GM21447 (cell line): ENCODE data around the gene HIGD2B.
A peak's percentile ranks its signal among the peaks of the same experiment; 100 is the strongest.
"Not testable (repeated sequence)": the region's sequence is repeated elsewhere in the genome, so short reads cannot be mapped to it uniquely, and the experiment has no call there.

Experiments
- ATAC-seq: cut with Tn5 transposase; IDR thresholded peaks from one replicate; pipeline ENCODE4 v1.9.1; 2021; ENCODE audit not compliant: unreplicated experiment

HIGD2B gene

DNA sequence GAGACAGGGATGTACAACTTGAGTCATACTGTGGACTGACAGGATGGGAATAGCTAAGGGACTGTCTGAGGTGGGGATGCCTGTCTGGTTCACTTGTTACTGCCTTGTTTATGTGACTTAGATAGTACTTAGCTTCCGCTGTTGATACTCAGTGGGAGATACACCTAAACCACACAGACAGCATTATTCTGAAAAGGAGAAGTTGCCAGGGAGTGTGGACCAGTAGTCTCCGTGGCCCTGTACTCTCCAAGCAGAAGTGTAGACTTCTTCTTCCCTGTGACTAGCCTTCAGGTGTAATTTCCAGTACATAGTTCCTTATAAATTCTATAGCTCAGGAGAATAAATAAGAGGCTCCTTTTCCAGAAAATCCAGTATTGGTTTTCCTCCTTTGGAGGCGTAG is 5.1 kb downstream of the HIGD2B start:
- ATAC-seq = no peak

DNA sequence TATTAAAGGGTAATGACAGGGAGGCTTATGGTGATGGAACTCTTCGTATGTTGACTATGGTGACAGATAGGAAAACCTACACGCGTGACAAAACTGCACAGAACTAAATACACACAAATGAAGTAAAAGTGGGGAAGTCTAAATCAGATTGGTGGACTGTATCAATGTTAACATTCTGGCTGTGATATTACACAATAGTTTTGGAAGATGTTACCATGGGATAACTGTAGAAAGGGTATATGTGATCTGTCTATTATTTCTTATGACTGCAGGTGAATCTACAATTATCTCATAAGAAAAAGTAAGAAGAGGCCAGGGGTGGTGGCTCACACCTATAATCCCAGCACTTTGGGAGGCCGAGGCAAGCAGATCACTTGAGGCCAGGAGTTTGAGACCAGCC is 9.1 kb downstream of the HIGD2B start:
- ATAC-seq = no peak

DNA sequence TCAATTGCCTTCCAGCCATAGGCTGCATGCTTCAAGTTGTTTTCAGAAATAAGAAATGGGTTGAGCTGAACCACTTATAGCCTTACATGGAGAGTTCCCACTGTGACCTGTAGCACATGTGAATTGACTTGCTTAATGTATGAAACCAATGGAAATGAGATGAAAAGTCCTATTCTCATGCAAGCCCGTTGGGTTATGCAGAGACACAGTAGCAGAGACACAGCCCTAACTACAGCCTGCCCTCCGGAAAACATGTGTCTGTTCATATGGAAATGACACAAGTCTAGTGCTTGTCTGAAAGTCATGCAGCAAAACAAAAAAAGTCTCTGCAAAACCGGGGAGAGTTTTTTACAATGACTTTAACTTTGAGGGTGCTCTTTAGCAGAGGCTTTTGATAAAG is 14.5 kb downstream of the HIGD2B start:
- ATAC-seq = no peak

DNA sequence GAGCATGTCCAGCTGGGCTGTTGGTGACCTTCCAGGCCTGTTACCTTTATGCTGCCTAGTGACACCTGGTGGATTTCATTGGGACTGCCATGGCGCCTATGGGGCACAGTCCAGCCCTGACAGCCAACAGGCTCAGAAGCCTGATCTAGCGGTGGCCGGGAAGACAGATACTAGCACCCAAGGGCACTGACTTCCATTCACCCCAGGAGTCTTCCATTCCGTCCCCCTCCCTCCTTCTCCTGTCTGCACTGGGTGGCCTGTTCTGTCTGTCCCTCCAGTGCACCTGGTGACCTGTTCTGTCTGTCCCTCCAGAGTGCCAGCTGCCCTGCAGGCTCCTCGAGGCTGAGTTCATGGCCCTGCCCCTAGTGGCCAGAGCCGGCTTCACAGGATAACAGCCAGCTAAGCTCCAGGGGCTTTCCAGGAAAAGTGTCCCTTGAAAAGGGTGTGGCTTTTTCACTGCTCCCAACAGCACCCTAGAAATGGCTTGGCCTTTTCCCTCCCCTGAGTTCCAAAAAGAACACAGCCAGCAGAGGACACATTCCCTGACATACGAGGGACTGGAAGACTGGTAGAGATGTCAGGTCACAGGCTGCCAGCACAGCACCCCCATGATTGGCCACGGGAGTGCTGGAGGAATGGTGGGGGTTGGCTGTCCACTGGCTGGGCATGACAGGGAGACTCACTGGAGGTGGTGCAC is 15.2 kb downstream of the HIGD2B start:
- ATAC-seq = peak; percentile 92

DNA sequence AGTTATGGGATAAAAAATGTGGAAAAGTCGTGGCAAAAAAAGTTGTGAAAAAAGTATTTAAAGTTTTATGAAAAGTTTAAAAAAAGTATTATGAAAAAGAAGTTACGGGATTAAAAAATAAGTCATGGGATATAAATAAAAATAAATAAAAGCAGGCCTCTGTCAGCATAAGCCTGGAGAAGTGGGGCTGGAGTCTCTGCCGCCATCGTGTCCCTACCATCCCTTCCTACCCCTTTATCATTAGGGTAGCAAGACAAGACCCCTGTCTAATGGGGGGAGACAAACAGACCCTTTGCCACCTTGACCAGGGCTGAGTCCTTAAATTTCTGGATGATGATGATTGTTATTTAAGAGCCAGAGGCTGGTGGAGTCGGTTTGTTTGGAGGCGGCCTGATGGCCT is 16.2 kb downstream of the HIGD2B start:
- ATAC-seq = not testable (repeated sequence)

DNA sequence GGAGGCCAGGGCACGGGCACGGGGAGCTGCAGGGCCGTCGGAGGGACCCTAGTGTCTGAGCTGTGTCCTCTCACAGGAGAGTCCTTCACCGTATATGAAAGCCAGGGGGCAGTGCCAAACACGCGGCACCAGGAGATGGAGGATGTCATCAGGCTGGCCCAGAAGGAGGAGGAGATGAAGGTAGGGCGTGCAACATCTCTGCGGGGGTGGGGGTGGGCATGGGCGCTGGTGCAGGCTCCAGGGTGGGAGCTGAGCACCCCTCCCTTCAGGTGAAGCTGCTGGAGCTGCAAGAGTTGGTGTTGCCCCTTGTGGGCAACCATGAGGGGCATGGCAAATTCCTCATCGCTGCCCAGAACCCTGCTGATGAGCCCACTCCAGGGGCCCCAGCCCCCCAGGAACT is 20.3 kb downstream of the HIGD2B start:
- not testable (repeated sequence) for ATAC-seq

DNA sequence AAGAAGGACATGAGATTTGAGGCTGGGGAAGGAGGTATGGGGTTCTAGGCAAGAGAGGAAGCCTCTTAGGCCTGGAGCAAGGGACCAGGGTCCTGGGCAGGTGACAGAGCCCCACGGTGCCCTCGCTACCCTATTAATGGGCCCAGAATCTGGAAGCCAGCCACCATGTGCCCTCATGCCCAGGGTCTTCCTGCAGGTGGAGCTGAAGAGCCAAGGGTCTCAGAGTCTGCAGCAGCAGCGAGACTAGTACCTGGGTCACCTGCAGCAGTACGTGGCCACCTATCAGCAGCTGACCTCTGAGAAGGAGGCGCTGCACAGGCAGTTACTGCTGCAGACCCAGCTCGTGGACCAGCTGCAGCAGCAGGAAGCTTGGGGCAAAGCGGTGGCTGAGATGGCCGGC is 22.1 kb downstream of the HIGD2B start:
- ATAC-seq = not testable (repeated sequence)

DNA sequence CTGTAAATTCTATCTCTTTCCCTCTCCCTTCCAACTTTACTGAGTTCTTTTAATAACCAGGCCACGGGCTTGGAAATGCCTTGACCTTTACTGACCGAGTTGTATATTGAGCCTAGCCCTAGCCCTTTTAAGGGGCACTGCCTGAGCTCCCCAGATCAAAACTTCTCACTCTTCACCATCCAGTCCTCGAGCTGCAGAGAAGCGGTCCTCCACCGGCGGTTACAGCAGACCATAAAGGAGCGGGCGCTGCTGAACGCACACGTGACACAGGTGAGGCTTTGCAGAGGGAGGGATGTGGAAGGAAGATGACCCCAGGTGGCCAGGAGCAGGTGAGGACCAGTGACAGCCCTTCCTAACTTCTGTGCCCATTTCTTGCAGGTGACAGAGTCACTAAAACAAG is 24.9 kb downstream of the HIGD2B start:
- ATAC-seq = not testable (repeated sequence)

DNA sequence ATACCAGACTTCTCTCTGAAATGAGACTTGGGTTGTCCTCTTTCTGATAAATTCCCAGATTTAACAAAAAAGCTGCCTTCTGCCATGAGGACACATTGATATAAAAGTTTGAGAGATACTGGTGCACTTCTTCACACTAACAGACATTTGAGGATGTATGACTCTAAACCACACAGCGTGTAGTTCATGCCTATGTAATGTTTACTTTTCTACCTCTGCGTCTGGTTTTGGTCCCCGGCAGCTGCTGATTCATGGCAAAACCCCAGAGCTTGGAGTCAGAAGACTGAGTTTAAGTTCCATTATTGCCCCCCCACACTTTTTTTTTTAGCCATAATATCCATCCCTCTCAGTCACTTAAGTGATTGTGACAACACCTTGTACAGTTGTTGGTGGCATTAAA is 30.0 kb downstream of the HIGD2B start:
- not testable (repeated sequence) for ATAC-seq

DNA sequence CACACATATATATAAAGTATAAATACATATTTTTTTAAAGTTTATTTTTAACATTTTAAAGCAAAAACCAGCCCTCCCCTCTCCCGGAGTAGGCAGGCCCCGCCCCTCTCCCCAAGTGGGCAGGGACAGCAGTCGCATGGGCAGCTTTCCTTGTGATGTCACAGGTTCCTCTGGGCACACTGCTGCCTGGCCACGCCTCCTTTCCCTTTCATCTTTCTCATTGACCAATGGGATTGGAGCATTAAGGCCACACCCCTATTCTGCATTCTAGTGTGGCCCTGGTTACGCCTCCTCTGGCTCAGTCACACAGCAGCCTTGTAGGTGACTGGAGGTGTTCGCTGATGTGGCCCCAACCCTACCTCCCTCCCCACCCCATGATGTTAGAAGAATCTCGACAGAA is 31.6 kb downstream of the HIGD2B start, which contains the start of gene GOLGA6B:
TSS of gene GOLGA6B (plus strand) at position 301 of the 400 bp plus-strand sequence. CDS start at position 342, 41 bp downstream.
- ATAC-seq = not testable (repeated sequence)

DNA sequence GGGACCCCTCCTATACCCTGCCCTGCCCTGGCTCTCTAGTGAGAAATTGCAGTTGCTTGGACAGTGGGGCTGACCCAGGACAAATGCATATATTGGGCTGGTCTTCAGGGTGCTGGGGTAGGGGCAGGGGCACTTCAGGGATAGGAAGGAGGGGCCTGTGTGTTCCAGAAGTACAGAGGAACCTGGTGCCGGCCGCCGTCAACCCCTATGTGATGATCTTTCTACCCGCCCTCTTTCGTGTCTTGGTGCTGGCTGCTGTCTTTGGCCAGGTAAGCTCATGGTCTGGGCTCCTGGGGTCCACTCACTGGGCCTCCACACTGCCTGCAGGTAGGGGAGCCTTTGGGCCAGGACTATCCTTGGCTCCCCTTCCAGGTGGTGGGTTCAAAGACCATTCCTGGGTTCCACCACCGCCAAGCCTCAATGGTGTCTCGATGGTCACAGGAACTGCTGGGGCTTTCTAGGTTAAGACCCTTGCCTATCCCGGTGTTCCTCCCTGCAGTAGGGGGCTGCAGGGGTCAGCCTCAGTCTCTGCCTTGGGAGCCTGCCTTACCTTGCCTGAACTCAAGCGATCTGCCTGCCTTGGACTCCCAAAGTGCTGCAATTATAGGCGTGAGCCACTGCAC is 37.2 kb downstream of the HIGD2B start:
- not testable (repeated sequence) for ATAC-seq

DNA sequence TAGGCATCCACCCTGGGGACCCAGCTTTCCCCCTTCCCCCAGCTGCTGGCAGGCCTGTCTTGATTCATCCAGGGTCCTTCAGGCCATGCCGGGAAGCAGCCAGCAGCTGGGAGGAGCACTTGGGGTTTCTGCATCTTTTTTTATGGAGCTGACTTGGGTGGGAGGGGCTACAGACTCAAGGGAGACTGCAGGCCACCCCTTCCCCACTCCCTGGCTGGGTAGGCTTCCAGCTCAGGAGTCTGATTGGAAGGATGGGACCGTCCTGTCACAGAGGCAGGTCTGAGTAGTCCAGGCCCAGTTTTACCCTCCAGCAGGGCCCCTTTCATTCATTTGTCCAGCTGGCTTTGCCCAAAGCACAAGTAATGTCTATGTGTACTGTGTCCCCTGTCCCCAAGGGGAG is 43.7 kb downstream of the HIGD2B start:
- ATAC-seq = not testable (repeated sequence)

DNA sequence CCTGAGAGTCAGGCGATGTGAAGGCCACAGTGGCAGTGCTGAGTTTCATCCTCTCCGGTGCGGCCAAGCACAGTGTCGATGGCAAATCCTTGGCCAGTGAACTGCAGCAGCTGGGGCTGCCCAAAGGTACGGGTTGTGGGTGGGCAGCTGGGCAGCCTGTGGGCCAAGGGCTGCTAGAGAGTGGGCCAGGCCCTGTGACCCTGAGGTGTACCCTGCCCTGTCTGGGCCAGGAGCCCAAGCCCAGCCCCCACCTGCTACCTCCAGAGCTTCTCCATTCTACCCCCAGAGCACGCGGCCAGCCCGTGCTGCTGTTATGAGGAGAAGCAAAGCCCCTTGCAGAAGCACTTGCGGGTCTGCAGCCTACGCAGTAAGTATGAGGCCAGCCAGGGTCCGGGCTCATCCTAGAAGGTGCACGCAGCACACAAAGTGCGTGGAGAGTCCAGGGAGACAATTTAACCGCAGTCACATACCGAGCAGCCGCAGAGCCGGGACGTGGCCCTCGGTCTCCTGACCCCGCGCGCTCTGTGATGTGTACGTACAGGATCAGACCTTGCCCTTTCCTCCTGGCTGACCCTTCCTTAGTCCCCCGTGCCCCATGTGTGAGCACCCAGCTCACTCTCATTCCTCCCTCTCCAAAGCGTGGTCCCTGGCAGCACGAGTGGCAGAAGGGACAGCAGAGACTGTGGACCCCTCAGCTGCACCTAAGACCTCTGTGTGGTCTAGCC is 46.1 kb downstream of the HIGD2B start:
- not testable (repeated sequence) for ATAC-seq

DNA sequence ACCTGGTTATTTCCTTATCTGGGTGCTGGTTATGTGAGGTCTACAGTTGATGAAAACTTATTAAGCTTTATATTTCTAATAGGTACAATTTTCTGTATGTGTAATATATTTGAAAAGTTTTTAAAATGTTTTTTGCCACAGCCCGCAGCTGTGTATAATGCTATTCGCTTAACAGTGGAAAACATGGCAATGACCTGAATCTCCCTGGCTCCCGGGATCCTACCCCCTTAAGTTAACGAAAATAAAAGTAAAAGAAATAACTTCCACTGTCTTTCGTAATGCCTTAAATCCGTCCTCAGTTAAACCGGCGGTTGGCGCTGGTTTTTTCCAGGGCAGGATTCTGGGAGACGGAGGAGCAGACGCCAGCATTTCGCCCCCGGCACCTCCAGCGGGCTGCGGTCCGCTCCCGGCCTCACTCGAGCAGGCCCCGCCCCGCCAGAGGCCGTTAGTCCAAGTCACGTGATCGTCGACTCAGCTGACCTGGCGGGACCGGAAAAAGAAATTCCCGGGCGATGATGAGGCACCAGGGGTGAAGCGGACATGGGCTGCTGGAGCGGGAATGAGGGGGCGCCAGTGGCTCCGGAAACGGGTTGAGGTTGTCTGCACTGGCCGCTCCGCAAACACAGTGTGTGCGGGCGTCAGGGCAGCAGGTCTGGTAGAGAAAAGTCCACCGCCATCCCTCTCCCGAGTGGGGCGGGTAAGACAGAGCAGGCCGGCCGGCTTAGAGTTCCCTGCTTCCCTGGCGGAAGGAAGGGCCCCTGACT is 49.3 kb downstream of the HIGD2B start:
- ATAC-seq = not testable (repeated sequence)

DNA sequence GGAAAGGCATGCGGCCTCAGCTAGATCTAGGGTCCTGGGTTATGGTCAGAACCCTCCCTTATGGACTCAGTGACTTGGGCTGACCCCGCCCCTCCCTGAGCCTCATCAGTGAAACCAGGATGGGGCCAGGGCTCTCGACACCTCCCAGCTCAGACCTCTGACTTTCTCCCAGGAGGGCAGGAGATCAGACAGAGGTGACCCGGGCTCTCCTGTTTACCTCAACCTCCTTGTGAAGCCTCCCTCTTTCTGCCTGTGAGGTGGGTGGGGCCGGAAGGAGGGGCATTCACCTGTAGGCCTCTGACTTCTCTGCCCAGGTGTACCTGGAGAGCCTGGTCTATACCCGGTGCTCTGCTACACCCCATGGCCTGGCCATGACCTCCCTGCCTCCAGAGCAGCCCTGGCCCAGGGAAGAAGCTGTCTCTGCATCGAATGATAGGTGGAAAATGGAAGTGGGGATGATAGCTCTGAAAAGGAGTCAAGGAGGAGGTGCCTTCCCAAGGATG is 56.9 kb downstream of the HIGD2B start:
- ATAC-seq = not testable (repeated sequence)

DNA sequence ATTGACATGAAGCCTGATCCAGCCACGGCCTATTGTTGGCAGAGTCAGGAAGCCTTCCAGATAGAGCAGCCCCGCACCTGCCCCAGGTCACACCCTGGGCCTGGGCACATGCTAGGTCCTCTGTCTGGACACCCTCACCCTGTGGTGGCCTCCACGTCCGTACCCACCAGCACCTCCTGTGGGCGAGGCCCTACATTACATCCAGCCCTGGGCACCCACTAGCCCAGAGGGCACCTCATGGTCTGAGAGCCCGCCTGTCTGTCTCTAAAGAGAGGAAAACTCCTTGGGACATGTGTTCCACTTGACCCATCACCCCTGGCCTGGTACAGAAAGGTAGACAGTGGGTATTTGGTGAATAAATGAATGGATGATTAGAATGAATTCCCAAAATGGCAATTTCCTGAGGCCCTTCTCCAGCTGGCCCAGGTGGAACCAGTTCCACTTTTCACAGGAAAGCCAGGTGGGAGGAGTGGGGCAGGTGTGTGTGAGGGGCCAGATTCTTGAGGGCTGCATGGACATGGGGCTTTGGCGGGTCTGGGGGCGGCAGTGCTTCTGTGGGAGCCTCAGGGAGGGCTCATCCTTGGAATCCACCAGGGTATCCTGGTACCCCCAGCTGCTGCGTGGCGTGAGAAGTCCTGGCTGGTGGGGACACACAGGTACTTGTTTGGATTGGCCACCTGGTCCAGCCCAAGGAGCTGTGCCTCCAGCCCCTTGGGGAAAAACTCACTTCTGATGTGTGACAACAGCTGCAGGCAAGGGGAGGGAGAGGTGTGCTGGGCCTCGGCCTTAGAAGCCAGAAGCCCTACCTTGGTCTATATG is 57.5 kb downstream of the HIGD2B start:
- ATAC-seq = not testable (repeated sequence)

DNA sequence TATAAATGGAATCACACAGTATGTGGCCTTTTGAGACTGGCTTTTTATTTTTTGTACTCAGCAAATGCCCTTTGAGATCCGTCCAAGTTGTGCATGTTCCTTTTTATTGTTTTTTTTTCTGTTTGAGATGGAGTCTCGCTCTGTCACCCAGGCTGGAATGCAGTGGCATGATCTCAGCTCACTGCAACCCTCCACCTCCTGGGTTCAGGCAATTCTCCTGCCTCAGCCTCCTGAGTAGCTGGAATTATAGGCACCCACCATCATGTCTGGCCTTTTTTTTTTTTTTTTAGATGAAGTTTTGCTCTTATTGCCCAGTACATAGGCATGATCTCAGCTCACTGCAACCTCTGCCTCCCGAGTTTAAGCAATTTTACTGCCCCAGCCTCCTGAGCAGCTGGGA is 59.8 kb downstream of the HIGD2B start:
- ATAC-seq = not testable (repeated sequence)
